ENCODE data around the gene FBXL19.

- TF ChIP-seq YY1 (tag by site-specific recombination; IDR thresholded peaks at IDR 0.05) (no peak), CTCF (tag by site-specific recombination; IDR thresholded peaks at IDR 0.05) (no peak), ZNF549 (tag by site-specific recombination; IDR thresholded peaks at IDR 0.05) (no peak), ZNF362 (tag by site-specific recombination; IDR thresholded peaks at IDR 0.05) (no peak), GLI2 (tag by site-specific recombination; IDR thresholded peaks at IDR 0.05; ENCODE audit: borderline replicate concordance, low read depth) (no peak), PRDM6 (tag by site-specific recombination; IDR thresholded peaks at IDR 0.05) (no peak), ZFP37 (tag by site-specific recombination; IDR thresholded peaks at IDR 0.05) (no peak), ZNF157 (tag by site-specific recombination; IDR thresholded peaks at IDR 0.05) (no peak), ZNF692 (tag by site-specific recombination; IDR thresholded peaks at IDR 0.05) (no peak), SALL2 (tag by site-specific recombination; IDR thresholded peaks at IDR 0.05; ENCODE audit: borderline replicate concordance) (no peak), ZSCAN18 (tag by site-specific recombination; IDR thresholded peaks at IDR 0.05) (no peak)
Measured at GRCh38 chr16:30953111-30953510, 29.7 kb downstream of the FBXL19 start.
